ENCODE measurements around the gene KPTN.
A peak's percentile ranks its signal among the peaks of the same experiment; 100 is the strongest.

The KPTN gene

DNA sequence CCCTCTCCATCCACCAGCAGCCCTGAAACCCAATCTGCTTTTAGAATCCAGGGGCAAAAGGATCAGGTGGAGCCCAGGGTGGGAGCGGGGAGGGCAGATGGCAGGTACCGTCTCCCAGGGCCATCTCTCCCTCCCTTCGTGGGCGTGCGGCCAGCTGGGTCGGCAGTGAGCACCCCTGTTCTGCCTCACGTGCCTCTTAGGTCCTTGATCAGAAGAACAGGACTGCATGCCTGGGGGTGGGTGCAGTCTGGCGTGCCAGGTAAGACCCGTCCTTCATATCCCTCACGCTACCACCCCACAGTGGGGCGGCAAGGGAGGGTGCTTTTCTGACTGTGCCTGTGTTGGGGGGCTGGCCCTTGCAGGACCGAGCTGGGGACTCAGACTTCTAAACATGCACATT, 14.3 kb downstream of the KPTN start:
- no peak for DNase-seq (ENCODE audit: low read depth in 2 of 2)

DNA sequence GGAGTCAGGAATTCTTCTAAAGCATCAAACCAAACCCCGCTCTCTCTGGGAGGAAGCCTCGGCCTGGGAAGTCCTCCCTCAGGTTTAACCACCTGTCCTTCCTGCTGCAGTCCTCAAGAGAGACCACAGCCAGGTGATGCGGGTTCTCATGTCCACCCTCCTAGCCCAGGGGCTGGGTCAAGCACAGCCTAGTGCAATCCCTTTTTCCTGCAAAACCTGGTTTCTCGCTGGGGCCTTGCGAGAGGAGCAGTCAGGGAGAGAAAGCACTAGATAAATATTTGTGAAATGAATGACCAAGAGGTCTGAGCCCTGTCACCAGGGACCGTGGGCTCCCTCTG, 14.7 kb downstream of the KPTN start:
- DNase-seq (ENCODE audit: low read depth in 2 of 2), result no peak

DNA sequence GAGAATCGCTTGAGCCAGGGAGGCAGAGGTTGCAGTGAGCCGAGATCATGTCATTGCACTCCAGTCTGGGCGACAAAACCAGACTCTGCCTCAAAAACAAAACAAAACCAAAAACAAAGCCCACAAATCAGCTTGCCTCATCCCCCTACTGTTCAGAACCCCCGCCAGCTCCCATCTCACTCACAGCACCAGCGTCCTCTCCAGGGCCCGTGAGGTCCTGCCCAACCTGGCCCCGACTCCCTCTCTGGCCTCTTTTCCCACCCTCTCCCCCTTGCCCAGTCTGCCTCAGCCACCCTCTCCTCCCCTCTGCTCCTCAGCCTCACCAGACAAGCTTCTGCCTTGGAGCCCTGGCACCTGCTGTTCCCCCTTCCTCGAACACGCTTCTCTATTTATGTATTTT, 16.1 kb downstream of the KPTN start:
- DNase-seq (ENCODE audit: low read depth in 2 of 2), result no peak

DNA sequence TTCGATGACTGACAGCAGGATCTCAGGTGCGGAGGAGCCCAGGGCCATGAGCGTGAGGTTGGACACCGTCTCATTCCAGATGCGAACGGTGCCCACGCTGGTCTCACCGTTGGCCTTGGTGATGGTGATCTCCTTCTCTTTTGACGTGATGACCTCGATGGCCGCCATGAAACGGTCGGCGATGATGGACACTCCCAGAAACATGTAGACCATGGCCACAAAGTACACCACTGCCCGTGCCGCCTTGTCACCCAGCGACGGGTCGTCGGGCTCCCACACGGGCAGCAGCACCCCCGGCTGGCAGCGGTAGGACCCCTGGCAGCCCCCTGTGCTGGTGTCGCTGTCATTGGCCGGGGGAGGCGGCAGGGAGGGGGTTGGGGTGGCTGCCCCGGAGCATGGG, 18.1 kb downstream of the KPTN start:
- DNase-seq (ENCODE audit: low read depth in 2 of 2), result no peak

DNA sequence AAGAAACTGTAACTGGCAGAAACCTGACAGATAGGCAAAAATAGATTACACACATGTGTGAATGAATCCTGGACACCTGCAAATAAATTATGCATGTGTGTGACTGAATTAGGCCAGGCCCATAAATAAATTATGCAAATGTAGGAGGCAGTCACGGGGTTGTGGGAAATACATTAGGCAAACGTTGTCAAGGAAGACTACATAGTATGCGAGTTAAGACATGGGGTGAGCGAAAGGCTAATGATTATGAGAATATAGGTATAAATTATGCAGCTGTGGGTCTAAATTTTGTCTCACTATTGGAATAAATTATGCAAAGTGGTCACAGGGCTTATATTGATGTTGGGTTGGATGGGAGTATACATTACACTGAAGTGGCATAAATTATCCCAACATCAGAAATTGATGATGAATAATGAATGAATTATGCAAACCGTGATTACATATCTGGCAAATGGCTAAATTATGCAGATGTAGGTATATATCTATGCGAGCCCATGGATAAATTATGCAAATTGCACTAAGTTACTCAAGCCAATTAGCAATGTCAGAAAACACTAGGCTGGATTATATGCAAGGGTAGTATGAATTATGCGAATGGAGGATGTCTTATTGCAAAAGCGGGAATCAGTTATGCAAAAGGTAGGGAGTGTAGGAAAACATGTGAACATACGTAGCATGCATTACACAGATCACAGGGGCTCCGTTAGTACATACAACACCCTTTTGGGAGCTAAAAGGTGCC, 19.2 kb downstream of the KPTN start:
- no peak for DNase-seq (ENCODE audit: low read depth in 2 of 2)

DNA sequence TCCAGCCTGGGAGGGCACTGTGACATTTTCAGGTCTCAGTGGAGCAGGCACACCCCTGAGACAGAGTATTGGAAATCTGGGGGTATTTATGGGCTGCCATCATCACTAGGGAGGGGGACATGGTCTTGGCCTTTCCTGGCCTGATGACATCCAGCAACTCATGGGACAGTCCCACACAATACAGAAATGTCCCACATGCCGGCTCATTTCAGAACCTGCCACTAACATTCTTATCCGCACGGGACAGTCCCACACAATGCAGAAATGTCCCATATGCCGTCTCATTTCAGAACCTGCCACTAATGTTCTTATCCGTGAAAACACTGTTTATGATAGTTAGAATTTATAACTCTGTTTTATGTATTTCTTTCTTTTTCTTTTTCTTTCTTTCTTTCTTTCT, 22.1 kb downstream of the KPTN start:
- no peak for DNase-seq (ENCODE audit: low read depth in 2 of 2)

DNA sequence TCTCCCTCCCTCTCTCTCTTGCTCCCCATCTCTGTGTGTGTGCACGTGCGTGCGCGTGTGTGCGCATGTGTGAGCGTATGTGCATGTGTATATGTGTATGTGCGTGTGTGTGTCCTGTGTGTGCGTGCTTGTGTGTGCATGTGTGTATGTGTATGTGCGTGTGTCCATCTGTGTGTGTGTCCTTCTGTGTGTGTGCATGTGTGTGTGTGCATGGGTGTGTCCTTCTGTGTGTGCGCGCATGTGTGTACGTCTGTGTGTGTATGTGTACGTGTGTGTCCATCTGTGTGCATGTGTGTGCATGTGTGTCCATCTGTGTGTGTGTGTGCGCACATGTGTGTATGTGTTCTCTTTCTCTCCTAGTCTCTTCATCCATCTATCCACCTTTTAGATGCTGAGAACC, 24.5 kb downstream of the KPTN start:
- DNase-seq (ENCODE audit: low read depth in 2 of 2), result no peak

DNA sequence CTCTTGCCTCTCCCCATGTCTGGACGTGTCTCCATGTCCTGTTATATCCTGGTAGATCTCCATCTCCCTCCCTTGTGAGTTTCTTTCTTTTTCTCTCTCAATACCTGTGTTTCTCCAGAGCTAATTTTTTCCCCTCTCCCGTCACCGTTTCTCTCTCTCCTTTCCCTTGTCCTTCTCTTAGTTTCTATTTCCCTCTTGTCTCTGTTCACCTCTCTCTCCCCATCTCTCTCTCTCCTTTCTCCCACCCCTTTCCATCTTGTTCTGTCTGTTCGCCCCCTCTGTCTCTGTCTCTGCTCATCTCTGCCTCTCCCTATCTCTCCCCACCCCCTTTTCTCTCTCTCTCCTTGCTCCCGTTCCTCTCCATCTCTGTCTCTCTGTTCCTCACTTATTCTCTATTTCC, 25.3 kb downstream of the KPTN start:
- no peak for DNase-seq (ENCODE audit: low read depth in 2 of 2)

DNA sequence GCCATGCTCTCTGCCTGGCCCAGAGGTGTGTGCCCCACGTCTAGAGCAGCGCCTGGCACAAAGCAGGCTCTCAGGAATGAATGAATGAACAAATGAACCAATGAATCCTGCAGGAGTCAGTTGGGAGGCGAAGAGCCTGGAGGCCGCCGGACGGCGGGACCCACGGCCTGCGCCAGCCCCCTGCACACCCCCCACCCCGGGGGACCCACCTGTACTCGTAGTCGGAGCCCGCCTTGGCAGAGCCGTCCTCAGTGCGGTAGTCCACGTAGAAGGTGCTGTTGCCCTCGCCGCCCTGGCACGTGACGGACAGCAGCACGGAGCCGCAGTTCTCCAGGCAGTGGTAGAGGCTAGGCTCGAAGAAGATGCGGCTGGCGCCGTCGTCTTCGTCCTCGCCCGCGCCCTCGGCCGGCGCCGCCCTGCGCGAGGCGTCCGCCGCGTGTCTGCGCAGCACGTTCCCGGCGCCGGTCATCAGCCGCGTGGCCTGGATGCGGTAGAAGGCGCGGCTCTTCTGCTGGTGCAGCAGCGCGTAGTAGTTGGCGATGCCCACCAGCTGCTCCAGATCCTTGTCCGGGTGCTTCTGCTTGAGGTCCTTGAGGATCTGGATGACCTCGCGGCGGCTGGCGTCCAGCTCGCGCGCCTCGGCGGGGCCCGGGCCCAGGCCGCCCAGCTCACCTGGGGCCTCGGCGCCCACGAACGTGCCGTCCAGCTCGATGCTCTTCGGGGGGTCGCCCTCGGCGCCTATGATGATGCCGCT, 27.1 kb downstream of the KPTN start:
- no peak for DNase-seq (ENCODE audit: low read depth in 2 of 2)

DNA sequence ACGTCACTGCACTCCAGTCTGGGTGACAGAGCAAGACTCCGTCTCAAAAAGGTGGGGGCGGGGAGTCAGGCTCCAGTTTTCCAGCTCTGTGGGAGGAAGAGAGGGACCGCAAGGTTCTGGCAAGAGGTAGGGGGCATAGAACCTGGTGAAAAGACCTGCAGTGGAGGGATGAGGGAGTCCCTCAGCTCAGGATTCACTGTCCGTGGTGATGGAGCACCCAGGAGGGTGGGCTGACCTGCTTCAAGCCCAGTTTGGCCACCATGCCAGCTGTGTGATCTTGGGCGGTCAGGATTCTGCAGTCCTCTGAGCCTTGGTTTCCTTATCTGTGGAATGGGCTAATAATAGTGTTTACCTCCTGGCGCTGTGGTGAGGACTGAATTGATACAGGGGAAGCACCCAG, 33.5 kb downstream of the KPTN start:
- DNase-seq (ENCODE audit: low read depth in 2 of 2), result no peak

DNA sequence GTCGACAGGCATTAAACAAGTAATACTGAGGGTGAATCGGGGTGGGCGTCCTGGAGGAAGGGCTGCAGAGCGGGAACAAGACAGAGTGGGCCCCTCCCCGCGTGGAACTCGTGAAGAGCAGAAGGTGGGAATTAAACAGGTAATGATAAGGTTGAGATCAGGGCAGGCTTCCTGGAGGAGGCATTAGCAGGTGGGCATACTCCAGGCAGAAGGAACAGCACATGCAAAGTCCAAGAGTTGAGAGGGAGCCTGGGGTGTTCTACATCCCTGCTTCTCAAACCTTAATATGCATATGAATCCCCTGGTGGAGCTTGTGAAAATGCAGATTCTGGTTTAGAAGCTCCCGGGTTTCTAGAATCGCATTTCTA, 35.7 kb downstream of the KPTN start:
- DNase-seq (ENCODE audit: low read depth in 2 of 2), result no peak

DNA sequence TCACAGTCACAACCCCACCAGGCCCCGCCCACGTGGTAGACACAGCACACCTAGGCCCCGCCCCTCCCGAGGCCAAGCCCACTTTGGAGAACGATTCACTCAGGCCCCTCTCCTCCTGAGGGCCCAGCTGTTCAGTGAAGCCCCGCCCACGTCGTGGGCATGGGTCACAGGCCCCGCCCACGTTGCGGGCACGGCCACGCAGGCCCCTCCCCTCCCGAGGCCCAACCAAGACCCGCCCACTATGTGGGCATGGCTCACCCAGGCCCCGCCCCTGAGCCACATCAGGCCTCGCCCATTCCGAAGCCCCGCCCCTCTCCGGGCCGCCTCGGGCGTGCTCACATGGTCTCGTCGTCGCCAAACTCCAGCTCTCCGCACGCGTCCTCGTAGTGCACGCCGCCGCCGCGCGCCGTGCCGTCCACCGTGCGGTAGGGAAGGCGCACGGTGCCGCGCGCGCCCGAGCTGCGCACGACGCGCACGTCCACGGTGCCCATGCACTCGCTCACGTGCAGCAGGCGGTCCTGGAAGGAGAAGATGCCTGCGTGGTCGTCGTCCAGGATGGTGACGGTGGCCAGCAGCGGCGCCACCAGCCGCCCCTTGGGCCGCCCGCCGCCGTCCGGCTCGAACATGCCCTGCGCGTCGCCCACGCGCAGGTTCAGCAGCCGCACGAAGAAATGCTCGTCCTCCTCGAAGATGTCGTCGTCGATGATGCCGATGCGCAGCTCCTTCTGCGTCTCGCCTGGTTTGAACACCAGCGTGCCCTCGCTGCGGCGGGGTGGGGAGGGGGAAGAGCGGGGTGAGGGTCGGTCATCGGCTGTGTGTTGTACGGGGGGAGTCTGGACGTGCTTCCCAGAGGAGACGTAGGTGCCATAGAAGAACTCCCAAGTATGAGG, 36.3 kb downstream of the KPTN start:
- peak in 1 of 2 donors; percentile 48 for DNase-seq (ENCODE audit: low read depth in 2 of 2)

DNA sequence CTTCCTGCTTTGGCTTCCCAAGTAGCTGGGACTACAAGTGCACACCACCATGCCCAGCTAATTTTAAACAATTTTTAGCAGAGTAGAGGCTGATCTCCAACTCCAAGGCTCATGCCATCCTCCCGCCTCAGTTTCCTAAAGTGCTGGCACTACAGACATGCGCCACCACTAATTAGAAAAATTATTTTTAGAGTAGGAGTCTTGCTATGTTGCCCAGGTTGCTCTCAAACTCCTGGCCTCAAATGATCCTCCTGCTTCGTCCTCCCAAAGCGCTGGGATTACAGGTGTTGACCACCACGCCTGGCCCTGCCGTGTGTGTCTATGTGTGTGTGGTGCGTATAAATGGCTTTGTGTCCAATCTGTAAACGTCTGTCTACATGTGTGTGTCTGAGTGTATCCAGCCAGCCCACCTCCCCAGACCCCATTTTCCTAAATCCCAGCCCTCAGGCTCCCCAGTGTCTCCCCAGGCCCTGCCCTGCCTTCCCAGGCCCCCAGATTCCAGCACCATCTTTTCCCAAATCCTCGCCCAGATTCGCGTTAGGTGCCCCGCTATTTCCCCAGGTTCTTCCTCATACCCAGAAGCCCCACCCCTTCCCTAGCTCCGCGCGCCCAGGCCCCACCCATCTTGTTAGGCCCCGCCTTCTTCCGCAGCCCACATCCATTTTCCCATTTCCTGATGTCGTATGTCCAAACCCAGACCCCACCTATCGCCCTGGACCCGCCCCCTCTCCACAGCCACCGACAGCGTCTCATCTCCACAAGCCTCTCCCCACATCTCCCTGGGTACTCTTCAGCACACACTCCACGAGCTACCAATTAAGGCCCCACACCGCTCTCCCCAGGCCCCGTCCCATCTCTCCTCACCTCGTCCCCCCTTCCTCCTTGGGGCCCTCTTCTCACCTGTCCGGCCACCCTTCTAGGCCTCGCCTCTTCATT, 37.2 kb downstream of the KPTN start:
- no peak for DNase-seq (ENCODE audit: low read depth in 2 of 2)

DNA sequence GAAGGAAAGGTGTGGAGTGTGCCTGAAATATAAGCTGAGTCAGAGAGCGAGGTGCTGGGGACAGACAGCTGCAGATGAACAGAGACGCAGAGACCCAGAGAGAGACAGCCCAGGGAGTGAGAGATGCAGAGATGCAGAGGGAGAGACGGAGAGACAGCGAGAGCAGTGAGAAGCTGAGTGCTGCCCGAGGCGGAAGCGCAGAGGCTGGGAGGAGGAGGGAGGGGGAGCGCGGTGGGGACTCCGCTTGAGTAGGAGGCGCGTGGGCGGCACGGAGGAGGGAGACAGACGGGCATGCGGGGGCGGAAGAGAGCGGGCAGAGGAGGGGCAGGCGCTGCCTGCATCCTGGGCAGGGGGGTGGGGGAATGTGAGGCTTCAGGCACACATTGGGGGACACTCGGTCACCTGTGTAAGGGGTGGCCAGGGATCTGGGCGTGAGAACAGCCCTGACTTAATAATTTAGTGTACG, 38.0 kb downstream of the KPTN start:
- peak; percentile 53 to 85 for DNase-seq (ENCODE audit: low read depth in 2 of 2)

DNA sequence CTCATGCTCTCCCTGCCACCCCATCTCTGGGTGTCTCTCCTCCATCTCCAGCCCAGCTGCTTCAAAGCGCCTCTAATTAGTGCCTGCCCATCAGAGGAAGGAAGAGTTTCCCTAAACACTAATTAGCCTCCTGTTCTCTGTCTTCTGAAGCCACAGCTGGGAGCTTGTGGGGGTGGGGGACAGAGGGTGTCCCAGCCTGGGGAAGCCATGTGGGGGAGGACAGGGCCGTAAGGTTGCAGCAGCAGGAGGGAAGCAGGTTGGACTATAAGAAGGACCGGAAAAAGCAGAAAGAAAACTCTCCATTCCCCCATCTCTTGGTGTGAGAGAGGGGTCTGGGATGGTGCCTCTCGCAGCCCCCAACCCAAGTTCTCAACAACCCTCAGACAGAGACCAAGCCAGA, 38.5 kb downstream of the KPTN start:
- DNase-seq (ENCODE audit: low read depth in 2 of 2), result no peak

DNA sequence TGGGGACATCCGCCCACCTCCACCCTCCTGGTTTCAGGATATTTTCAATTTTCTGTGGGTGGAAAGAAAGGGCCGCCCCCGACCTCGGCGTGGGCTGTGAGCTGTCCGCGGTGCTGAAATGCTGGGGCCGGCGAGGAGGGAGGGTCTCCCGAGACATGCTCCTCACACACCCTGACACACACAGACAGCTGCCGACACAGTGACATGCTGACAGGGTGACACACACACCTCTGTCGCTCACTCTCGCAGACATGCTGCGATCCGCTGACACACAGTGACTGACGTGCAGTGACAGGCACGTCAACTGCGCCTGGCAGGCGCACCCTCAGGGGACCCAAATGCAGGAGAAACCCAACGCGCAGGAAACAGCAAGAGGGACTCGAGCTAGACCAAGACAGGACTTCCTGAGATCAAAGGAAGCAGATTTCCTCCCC, 39.6 kb downstream of the KPTN start:
- no peak for DNase-seq (ENCODE audit: low read depth in 2 of 2)

DNA sequence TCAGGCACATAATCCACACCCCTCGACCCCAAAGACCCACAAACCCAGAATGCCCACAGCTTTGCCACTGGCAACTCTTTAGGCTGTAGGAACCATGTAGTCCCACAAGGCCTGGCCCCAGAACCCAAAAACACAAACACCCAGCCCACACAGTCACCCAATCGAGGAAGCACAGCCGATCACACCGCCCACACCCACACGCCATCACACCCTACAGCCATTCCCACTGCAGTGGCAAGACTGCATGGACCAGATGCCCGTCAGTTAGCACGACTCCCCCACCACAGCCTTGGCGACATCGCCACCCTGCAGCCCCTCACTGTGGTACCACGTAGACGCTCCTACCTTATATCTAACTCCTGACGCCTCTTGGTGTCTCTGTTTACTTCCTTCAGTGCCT, 40.7 kb downstream of the KPTN start:
- DNase-seq (ENCODE audit: low read depth in 2 of 2), result no peak

DNA sequence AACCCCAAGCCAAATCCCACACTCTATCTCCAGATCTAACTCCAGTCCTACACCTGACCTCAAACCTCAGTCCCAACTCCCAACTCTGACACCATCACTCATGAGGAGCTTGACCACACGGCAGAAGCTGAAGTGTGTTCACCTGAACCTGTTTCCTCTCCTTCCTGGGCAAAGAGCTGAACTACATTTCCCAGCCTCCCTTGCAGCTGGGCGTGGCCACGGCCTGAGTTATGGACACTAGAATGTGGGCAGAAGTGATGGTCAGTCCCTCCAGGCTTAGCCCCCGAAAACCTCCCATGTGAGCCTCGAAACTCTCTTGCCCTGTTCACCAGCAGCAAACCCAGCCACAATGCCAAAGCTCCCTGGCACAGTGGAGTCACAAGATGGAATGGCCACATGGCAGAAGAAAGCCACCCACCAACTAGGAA, 45.2 kb downstream of the KPTN start:
- DNase-seq (ENCODE audit: low read depth in 2 of 2), result no peak

DNA sequence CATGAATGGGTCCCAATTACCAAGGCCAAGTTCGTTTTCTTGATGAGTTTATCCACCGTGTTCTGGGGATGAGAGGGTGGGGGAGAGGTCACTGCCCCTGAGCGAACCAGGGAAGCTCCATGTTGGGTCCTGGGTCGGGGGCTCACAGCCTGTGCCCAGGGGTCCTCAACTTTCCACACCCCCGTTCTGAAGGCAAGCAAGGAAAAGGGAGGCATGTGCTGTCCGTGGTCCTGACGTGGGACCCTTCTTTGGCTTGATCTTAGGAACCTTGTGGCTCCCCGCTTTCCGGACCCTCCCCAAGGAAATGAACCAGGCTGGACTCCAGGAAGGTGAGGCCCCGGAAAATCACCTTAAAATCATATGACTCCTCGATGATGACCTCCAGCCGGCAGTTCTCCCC, 46.5 kb downstream of the KPTN start:
- no peak for DNase-seq (ENCODE audit: low read depth in 2 of 2)

DNA sequence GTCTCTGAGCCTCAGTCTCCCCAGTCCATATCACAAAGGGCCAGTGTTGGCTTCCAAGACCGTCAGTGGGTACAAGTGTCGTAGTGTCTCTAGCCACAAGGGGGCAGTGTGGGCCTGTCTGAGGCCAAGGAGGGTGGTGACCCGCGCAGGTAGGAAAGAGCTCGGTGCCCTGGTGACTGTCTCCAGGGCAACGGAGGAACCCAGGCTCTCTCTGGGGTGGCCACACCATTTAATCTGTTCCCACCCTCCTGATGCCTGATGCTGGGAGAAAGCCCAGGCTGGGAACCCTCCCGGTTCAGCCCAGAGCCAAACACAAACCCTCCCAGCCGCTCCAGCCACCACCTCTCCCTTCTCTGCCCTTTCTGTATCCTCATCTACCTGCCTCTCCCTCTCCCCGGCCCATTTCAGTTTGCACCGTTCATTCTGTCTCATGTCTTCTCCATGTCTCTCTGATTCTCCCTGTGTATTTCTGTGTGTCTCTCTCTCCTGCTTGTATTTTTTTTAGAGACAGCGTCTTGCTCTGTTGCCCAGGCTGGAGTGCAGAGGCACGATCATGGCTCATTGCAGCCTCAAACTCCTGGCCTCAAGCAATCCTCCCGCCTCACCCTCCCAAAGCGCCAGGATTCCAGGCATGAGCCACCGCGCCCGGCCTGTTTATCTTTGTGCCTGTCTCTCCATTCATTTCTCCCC, 47.2 kb downstream of the KPTN start:
- peak; percentile 82 to 92 for DNase-seq (ENCODE audit: low read depth in 2 of 2)

Measured in stimulated activated CD4-positive, alpha-beta T cell treated with anti-CD3 and anti-CD28 coated beads, Interleukin-1b, Interleukin-23, amount 100 ng/mL, for 4 hours (primary cell).